Tibial nerve (tissue), 4 donors: ENCODE results near the gene WARS2. TPM values are rescaled to one million over a fixed set of nuclear protein-coding genes. Genes with fewer than 3 reads are reported as not detected.
A peak's percentile ranks its signal among the peaks of the same experiment; 100 is the strongest.

ENCODE experiments used
- DNase-seq, 2 donors: peaks; one replicate each; pipeline ENCODE4 v3.0.0-alpha.2; 2019; ENCODE audit warnings: low spot score in 2 of 2
- H3K27ac ChIP-seq, 4 donors: fragments of 200-600 bp; sonication (generic) in 3 of 4; one replicate each; pipeline ENCODE4 v1.5.1; 2017 to 2019; ENCODE audit warnings: mild to moderate bottlenecking in 1 of 4
- H3K27me3 ChIP-seq, 2 donors: fragments of 200-600 bp; sonication (generic) in 1 of 2; one replicate each; pipeline versions ENCODE4 v1.5.1 to v1.6.0; 2017 to 2019
- H3K36me3 ChIP-seq, 3 donors: fragments of 200-600 bp; sonication (generic); one replicate each; pipeline ENCODE4 v1.5.1; 2018 to 2019
- H3K4me1 ChIP-seq, 4 donors: fragments of 200-600 bp; sonication (generic) in 3 of 4; one replicate each; pipeline ENCODE4 v1.5.1; 2017 to 2019
- H3K4me3 ChIP-seq, 4 donors: fragments of 200-600 bp; sonication (generic) in 3 of 4; one replicate each; pipeline ENCODE4 v1.5.1; 2017 to 2019; ENCODE audit warnings: mild to moderate bottlenecking in 1 of 4, moderate library complexity in 1 of 4
- H3K9me3 ChIP-seq, 4 donors: fragments of 200-600 bp; sonication (generic) in 3 of 4; one replicate each; pipeline ENCODE4 v1.5.1; 2017 to 2019
- CTCF ChIP-seq, 5 experiments: fragments of 200-600 bp in 3 of 5; fragments of 450-650 bp in 2 of 5; sonication (generic) in 3 of 5; IDR thresholded peaks; one replicate each; pipeline ENCODE4 v1.5.1; 2016 to 2019; ENCODE audit warnings: antibody characterized with exemption in 5 of 5, mild to moderate bottlenecking in 3 of 5, moderate library complexity in 2 of 5
- EP300 ChIP-seq, 2 donors: sonication (generic); formaldehyde crosslinking; IDR thresholded peaks; one replicate each; pipeline ENCODE4 v1.6.1; 2017; ENCODE audit warnings: antibody characterized with exemption in 2 of 2, mild to moderate bottlenecking in 1 of 2
- POLR2A ChIP-seq, 2 donors: fragments of 450-650 bp; IDR thresholded peaks; one replicate each; pipeline ENCODE4 v1.6.1; 2017; ENCODE audit warnings: antibody characterized with exemption in 2 of 2, mild to moderate bottlenecking in 2 of 2, moderate library complexity in 2 of 2
- WGBS, 2 donors: methylation state at CpG; one replicate each; pipeline ENCODE4 v1.1.5; 2018; 5-methylcytosine and 5-hydroxymethylcytosine counted together
- total RNA-seq, 4 donors: library from RNA; depleted of rRNA; stranded (reverse); fragments of >200 nt; gene quantifications; one replicate each; pipeline ENCODE4 v1.1.0, GENCODE V29; 2016

The WARS2 gene
- total RNA-seq, 4 donors from 2014 or later: 18.9 to 31.0 (median 22.0) TPM

- Histone ChIP-seq H3K9me3 (no peaks in the 10 kb centered on the region), H3K27me3 (no peaks in the 10 kb centered on the region), H3K4me3 (peak overlapping the region; percentile 48 to 70 (median 66)), H3K36me3 (peaks cover 0 to 7% (median 0%) of the 10 kb centered on the region in 3 donors), H3K4me1 (peaks cover 0 to 45% (median 13%) of the 10 kb centered on the region in 4 donors), H3K27ac (peak overlapping the region; percentile 95 to 98 (median 96))
- peak; percentile 10 to 18 for DNase-seq
- WGBS, 2 donors: 55 to 64% methylated on average over 11 of the region's 11 CpGs
- TF ChIP-seq EP300 (IDR thresholded peaks at IDR 0.05) (no peak), CTCF (IDR thresholded peaks at IDR 0.05) (no peak), POLR2A (IDR thresholded peaks at IDR 0.05) (no peak)
Observed at GRCh38 chr1:119141020-119141424, 569 bp upstream of the WARS2 start.

DNA sequence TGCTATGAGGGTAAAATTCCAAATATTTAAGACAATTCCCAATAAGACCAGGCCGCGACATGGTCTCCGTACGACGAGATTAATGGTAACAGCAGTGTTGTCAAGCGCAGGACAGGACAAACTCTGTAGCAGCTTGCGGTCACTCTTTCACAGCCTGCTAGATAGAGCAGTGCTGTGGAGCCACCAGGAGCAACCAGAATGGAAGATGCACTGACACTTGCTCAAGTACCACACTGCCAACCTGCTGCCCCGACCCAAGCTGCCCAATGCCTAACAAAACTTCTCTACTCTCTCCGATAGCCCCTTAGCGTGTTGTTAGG lies 636 bp downstream of the WARS2 start:
- peak in 1 of 2 donors; percentile 15 for DNase-seq
- 5 to 8% methylated on average over 10 of the region's 10 CpGs for WGBS, 2 donors
- H3K4me1 ChIP-seq: peaks cover 0 to 44% (median 13%) of the 10 kb centered on the region in 4 donors
- H3K27ac ChIP-seq: peak overlapping the region; percentile 95 to 98 (median 96)
- TF ChIP-seq POLR2A (IDR thresholded peaks at IDR 0.05) (no peak), EP300 (IDR thresholded peaks at IDR 0.05) (no peak), CTCF (IDR thresholded peaks at IDR 0.05) (no peak)
- H3K4me3 ChIP-seq: peak overlapping the region; percentile 48 to 70 (median 66)
- no peaks in the 10 kb centered on the region for H3K9me3 ChIP-seq
- peaks cover 0 to 5% (median 0%) of the 10 kb centered on the region in 3 donors for H3K36me3 ChIP-seq
- no peaks in the 10 kb centered on the region for H3K27me3 ChIP-seq

DNA sequence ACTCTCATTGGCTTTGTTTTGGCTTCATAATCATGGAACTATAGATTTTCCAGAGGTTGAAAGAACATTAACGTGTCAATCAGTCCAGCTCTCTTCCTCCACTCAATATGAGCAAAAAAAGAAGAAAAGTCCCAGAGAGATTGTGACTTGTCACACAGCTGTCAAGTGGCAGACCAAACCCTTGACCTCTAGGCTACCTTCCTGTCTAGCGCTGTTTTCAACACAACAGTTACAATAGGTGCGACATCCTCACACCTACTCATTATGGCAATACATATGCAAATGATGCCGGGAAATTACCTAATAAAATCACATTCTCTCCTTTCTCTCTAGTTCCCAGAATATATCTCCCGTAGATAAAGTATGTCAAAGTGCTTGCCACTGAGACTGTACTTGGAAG lies 1.1 kb downstream of the WARS2 start:
- TF ChIP-seq CTCF (IDR thresholded peaks at IDR 0.05): no peak
- no peak for TF ChIP-seq POLR2A (IDR thresholded peaks at IDR 0.05)
- no peak for TF ChIP-seq EP300 (IDR thresholded peaks at IDR 0.05)
- Histone ChIP-seq H3K36me3 (peaks cover 0 to under 1% (median 0%) of the 10 kb centered on the region in 3 donors), H3K9me3 (no peaks in the 10 kb centered on the region), H3K4me3 (peak overlapping the region; percentile 48 to 70 (median 66)), H3K27me3 (no peaks in the 10 kb centered on the region), H3K27ac (peak overlapping the region; percentile 95 to 98 (median 96)), H3K4me1 (peaks cover 0 to 48% (median 13%) of the 10 kb centered on the region in 4 donors)
- no peak for DNase-seq
- WGBS, 2 donors: 31 to 36% methylated on average over 5 of the region's 5 CpGs

- DNase-seq: no peak
- Histone ChIP-seq H3K27ac (no peak overlapping the region), H3K4me3 (no peak overlapping the region), H3K4me1 (peaks cover 0 to 38% (median 11%) of the 10 kb centered on the region in 4 donors), H3K36me3 (no peaks in the 10 kb centered on the region), H3K9me3 (no peaks in the 10 kb centered on the region), H3K27me3 (no peaks in the 10 kb centered on the region)
- WGBS, 2 donors: 39 to 45% methylated on average over 3 of the region's 3 CpGs
- TF ChIP-seq EP300 (IDR thresholded peaks at IDR 0.05): no peak
- TF ChIP-seq CTCF (IDR thresholded peaks at IDR 0.05): no peak
- TF ChIP-seq POLR2A (IDR thresholded peaks at IDR 0.05): no peak
Observed at GRCh38 chr1:119136401-119136800, 4.1 kb downstream of the WARS2 start.

DNA sequence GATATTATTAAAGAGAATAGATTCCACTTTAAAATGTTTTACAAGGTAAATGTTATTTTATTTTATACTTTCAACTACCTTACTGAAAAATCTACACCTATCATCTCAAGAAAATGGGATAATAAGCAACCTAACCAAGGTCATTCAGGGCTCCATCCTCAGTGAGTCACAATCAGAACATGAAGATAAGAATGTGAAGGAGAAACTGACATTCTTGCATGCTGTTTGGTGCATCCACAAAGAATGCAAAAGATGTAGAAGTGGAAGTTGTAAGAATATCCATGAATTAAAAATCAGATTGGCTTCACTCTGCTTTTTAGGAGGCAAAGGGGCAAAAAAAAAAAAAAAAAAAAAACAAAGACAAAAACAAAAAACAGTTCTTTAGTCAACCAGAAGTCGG lies 6.5 kb downstream of the WARS2 start:
- WGBS, 2 donors: 76 to 87% methylated on average over 1 of the region's 1 CpG
- H3K4me1 ChIP-seq: peaks cover 0 to 24% (median 1%) of the 10 kb centered on the region in 4 donors
- H3K9me3 ChIP-seq: no peaks in the 10 kb centered on the region
- no peak for DNase-seq
- H3K27me3 ChIP-seq: no peaks in the 10 kb centered on the region
- no peak for TF ChIP-seq EP300 (IDR thresholded peaks at IDR 0.05)
- no peak for TF ChIP-seq POLR2A (IDR thresholded peaks at IDR 0.05)
- no peak for TF ChIP-seq CTCF (IDR thresholded peaks at IDR 0.05)
- no peak overlapping the region for H3K27ac ChIP-seq
- no peak overlapping the region for H3K4me3 ChIP-seq
- H3K36me3 ChIP-seq: no peaks in the 10 kb centered on the region
